Measurements from ENCODE around the gene ITPKC.
"Not testable (repeated sequence)": the region's sequence is repeated elsewhere in the genome, so short reads cannot be mapped to it uniquely, and the experiment has no call there.

ITPKC gene

GRCh38 chr19:40766385-40766784, 49.5 kb downstream of the ITPKC start:
- DNase-seq (ENCODE audit: low spot score) = not testable (repeated sequence)

GRCh38 chr19:40768869-40769268, 52.0 kb downstream of the ITPKC start:
- DNase-seq (ENCODE audit: low spot score) = no peak

GRCh38 chr19:40771101-40771862, 54.4 kb downstream of the ITPKC start:
- peak; percentile 7 for DNase-seq (ENCODE audit: low spot score)

GRCh38 chr19:40774916-40775631, 58.2 kb downstream of the ITPKC start, which contains the start of gene MIA:
MIA (plus strand) TSS chr19:40775521; CDS start chr19:40775543, 22 bp downstream.
- no peak for DNase-seq (ENCODE audit: low spot score)

GRCh38 chr19:40775632-40776022, 58.7 kb downstream of the ITPKC start:
- DNase-seq (ENCODE audit: low spot score) = no peak

GRCh38 chr19:40776364-40776763, 59.5 kb downstream of the ITPKC start:
- DNase-seq (ENCODE audit: low spot score) = no peak

GRCh38 chr19:40776932-40777644, 60.2 kb downstream of the ITPKC start:
- peak; percentile 89 for DNase-seq (ENCODE audit: low spot score)

GRCh38 chr19:40777645-40777936, 60.7 kb downstream of the ITPKC start:
- no peak for DNase-seq (ENCODE audit: low spot score)

- DNase-seq (ENCODE audit: low spot score) = peak; percentile 99
These were observed 61.2 kb downstream of the ITPKC start, which contains the start of gene RAB4B for GRCh38 chr19:40777937-40778705. RAB4B (plus strand) TSS chr19:40778247; CDS start chr19:40778376, 129 bp downstream.

GRCh38 chr19:40778706-40779284, 61.9 kb downstream of the ITPKC start:
- peak; percentile 43 for DNase-seq (ENCODE audit: low spot score)

- no peak for DNase-seq (ENCODE audit: low spot score)
These were observed 63.7 kb downstream of the ITPKC start for GRCh38 chr19:40780582-40780981.

GRCh38 chr19:40781140-40781539, 64.2 kb downstream of the ITPKC start:
- DNase-seq (ENCODE audit: low spot score) = no peak

- DNase-seq (ENCODE audit: low spot score) = no peak
These were observed 66.8 kb downstream of the ITPKC start for GRCh38 chr19:40783711-40784110.

- DNase-seq (ENCODE audit: low spot score) = not testable (repeated sequence)
These were observed 67.2 kb downstream of the ITPKC start for GRCh38 chr19:40784146-40784545.

- DNase-seq (ENCODE audit: low spot score) = no peak
These were observed 68.6 kb downstream of the ITPKC start for GRCh38 chr19:40785526-40785925.

- DNase-seq (ENCODE audit: low spot score) = no peak
These were observed 69.4 kb downstream of the ITPKC start for GRCh38 chr19:40786060-40787037.
